Measurements from ENCODE around the gene RREB1.

DNA sequence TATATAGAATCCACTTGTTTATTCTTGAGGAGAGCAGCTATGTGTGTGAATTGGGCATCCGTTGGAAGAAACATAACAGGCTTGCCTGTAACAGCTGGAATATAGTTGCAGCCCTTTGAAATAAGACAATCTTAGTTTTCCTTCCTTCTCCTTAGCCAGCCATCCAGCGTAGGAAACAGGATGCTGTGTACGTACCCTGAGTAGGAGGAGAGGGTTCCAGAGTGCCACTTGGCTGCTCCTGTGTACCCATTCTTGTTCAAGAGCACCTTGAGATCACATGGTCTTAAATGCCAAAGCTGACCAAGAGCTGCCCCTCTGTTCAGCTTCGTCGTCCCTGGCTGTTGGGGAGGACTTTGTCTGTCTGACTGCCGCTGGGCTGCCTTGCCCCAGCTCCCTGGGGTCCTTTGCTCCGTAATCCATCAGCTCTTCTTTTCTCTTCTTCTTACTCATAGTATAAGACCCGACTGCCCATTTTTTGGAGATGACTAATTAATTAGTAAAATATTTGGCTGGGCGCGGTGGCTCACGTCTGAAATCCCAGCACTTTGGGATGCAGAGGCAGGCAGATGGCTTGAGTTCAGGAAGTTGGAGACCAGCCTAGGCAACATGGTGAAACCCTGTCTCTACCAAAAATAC, 49.0 kb downstream of the RREB1 start:
- TF ChIP-seq, protein P1, sequence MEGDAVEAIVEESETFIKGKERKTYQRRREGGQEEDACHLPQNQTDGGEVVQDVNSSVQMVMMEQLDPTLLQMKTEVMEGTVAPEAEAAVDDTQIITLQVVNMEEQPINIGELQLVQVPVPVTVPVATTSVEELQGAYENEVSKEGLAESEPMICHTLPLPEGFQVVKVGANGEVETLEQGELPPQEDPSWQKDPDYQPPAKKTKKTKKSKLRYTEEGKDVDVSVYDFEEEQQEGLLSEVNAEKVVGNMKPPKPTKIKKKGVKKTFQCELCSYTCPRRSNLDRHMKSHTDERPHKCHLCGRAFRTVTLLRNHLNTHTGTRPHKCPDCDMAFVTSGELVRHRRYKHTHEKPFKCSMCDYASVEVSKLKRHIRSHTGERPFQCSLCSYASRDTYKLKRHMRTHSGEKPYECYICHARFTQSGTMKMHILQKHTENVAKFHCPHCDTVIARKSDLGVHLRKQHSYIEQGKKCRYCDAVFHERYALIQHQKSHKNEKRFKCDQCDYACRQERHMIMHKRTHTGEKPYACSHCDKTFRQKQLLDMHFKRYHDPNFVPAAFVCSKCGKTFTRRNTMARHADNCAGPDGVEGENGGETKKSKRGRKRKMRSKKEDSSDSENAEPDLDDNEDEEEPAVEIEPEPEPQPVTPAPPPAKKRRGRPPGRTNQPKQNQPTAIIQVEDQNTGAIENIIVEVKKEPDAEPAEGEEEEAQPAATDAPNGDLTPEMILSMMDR (IDR thresholded peaks at IDR 0.05; ENCODE audit: extremely low read depth in 1 of 2, insufficient read depth in 1 of 2, low read depth in 1 of 2, low read length in 2 of 2): no peak
- no peak for TF ChIP-seq JUN (IDR thresholded peaks at IDR 0.05; ENCODE audit: borderline replicate concordance, insufficient read depth, insufficient read length, low read depth)
- TF ChIP-seq EZH2 (IDR thresholded peaks at IDR 0.05; ENCODE audit: borderline replicate concordance, low read depth, low read length, severe bottlenecking): no peak
- no peak for TF ChIP-seq GATA2 (IDR thresholded peaks at IDR 0.05; ENCODE audit: insufficient read depth, insufficient read length, low read depth, low read length)
- TF ChIP-seq POLR2A (IDR thresholded peaks at IDR 0.05; ENCODE audit: low read depth, low read length): no peak
- TF ChIP-seq, protein P2, sequence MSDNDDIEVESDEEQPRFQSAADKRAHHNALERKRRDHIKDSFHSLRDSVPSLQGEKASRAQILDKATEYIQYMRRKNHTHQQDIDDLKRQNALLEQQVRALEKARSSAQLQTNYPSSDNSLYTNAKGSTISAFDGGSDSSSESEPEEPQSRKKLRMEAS (IDR thresholded peaks at IDR 0.05; ENCODE audit: insufficient read depth, insufficient read length): no peak
- no peak for TF ChIP-seq POLR2AphosphoS5 (IDR thresholded peaks at IDR 0.05; ENCODE audit: insufficient read depth, low read depth, low read length)
- no peak for TF ChIP-seq FOS (IDR thresholded peaks at IDR 0.05; ENCODE audit: borderline replicate concordance, insufficient read depth, low read length)
- TF ChIP-seq MYC (IDR thresholded peaks at IDR 0.05; ENCODE audit: low read depth, low read length): no peak

Data from endothelial cell of umbilical vein (primary cell).